T-helper 9 cell (primary cell): ENCODE measurements around the gene ZNF66.
"Not testable (repeated sequence)": the region's sequence is repeated elsewhere in the genome, so short reads cannot be mapped to it uniquely, and the experiment has no call there.

Experiments
- DNase-seq: peaks from one replicate; pipeline ENCODE4 v3.0.0-alpha.2; 2020
- total RNA-seq, 2 donors: gene quantifications; one replicate each; lab custom pipeline; 2026; lab: John Stamatoyannopoulos, UW

ZNF66 gene
- 7.2 to 10.0 reads per million in 2 donors for total RNA-seq

DNA sequence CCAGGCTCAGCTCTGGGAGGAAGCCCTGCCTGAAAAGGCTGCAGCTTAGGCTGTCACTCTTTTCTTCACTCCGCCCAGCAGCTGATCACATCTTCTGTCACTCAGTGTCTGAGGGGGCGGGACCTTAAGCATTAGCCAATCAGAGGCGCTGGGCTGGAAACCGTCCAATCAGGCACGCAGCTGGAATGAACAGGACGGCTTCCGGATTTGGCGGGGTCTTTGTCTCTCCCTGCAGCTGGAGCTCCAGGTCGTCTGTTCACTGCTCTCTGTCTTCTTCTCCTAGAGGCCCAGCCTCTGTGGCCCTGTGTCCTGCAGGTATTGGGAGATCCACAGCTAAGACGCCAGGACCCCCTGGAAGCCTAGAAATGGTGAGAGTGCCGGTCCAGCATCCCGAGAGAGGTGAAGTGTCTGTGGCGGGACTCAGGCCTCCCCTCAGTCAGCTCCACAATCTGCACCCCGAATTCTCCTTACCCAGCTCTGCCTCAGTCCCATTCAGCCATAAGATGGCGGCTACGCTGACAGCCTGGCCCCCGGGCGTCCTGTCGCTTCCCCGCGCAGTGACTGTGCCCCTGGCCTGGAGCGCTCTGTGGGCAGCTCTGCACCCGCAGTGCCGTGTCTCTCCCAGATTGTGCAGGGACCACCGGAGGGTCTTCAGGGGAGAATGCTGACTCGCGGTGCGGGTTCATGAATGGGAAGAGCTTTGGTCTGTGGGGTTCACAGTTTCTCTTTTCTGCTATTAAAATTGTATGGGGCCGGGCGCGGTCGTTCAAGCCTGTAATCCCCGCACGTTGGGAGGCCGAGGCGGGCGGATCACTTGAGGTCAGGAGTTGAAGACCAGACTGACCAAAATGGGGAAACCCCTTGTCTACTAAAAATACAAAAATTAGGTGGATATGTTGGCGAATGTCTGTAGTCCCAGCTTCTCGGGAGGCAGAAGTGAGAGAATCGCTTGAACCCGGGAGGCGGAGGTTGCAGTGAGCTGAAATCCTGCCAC, at the start of gene ZNF66:
TSS of gene ZNF66 (plus strand) at position 222 of the 994 bp plus-strand sequence. CDS start at position 366, 144 bp downstream.
- DNase-seq, result peak; percentile 87

GRCh38 chr19:20750169-20750568, 25.9 kb upstream of the ZNF66 start:
- DNase-seq, result not testable (repeated sequence)

- not testable (repeated sequence) for DNase-seq
Observed at GRCh38 chr19:20752291-20752690, 23.8 kb upstream of the ZNF66 start.

DNA sequence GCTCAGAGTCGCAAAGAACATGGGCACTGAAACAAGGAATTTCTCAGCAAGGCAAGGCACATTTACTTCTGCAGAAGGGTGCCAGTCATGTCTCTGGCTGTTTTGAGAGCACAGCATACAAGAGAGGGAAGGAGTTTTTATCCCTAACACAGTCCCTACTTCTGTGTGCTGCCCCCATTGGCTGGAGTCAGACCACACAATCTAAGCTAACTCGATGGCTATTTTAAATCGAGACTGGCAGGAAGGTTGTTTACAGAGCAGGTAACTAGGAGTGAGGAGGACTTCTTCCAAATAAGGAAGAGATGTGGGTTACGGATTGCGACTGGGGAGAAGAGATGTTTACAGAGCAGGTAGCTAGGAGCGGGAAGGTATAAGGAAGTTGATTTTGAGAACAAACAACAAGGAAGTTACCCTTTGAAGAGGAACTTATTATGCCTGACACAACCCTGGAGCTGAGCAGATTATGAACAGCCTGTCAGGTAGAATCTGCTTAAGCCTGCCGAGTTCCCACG, 6.8 kb upstream of the ZNF66 start:
- DNase-seq, result not testable (repeated sequence)

DNA sequence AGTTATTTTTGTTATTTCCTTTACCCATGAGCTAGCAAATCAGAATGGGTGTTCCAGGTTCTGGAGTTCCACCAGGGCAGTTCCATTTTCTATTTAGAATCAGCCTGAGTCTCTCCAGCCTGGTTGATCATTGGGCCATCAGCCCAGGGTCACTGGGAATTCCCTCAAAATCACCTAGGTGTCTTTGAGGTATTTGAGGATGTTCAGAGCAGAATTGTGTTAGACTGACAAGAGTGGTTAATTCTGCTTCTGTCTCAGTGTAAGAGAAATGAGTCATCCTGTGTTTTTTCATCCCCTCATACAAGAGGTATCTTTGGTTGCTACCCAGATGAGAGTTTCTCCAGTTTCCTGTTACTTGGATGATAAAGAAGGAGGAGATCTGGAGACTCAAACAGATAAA, 11.7 kb downstream of the ZNF66 start:
- DNase-seq, result no peak

DNA sequence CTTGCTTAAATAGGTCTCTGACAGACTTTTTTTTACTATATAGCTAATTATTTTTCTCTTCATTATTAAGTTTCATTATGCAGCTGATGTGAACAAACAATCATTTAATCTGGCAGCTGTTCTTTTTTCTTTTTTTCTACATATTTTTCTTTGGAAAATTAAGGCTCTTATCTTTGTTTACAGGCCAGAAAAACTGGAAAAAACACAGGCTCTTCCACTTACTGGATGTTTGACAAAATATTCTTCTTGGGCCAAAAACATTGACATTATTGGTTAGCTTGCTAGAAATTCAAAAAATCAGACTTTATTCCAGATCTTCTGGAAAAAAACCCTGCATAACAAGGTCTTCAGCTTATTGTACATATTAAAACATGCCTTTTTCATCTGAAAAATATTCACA, 15.7 kb downstream of the ZNF66 start:
- no peak for DNase-seq

DNA sequence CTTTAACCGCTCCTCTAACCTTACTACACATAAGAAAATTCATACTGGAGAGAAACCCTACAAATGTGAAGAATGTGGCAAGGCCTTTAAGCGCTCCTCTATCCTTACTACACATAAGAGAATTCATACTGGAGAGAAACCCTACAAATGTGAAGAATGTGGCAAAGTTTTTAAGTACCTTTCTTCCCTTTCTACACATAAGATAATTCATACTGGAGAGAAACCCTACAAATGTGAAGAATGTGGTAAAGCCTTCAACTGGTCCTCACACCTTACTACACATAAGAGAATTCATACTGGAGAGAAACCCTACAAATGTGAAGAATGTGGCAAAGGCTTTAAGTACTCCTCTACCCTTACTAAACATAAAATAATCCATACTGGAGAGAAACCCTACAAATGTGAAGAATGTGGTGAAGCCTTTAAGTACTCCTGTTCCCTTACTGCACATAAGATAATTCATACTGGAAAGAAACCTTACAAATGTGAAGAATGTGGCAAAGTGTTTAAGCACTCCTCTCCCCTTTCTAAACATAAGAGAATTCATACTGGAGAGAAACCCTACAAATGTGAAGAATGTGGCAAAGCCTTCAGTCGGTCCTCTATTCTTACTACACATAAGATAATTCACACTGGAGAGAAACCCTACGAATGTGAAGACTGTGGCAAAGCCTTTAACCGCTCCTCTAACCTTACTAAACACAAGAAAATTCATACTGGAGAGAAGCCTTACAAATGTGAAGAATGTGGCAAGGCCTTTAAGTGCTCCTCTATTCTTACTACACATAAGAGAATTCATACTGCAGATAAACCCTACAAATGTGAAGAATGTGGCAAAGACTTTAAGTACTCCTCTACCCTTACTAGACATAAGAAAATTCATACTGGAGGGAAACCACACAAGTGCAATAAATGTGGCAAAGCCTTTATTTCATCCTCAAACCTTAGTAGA, 30.5 kb downstream of the ZNF66 start:
- not testable (repeated sequence) for DNase-seq

DNA sequence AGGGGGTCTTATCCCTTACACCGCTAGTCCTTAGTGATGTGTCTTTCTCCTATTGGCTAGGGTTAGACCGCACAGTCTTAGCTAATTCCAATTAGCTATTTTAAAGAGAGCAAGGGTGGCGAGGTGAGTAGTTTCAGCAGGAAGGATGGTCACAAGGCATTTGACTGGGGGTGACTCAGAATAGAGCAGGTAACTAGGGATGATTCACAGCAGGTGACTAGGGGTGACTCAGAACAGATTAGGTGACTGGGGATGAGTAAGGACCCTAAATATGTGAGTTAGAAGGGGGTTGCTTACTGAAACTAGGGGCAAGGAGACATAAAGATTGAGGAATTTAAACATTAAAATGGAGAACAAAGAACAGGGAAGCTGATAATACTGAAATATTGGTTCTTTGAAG, 64.3 kb downstream of the ZNF66 start:
- no peak for DNase-seq
